ENCODE measurements around the gene CCDC91.

DNA sequence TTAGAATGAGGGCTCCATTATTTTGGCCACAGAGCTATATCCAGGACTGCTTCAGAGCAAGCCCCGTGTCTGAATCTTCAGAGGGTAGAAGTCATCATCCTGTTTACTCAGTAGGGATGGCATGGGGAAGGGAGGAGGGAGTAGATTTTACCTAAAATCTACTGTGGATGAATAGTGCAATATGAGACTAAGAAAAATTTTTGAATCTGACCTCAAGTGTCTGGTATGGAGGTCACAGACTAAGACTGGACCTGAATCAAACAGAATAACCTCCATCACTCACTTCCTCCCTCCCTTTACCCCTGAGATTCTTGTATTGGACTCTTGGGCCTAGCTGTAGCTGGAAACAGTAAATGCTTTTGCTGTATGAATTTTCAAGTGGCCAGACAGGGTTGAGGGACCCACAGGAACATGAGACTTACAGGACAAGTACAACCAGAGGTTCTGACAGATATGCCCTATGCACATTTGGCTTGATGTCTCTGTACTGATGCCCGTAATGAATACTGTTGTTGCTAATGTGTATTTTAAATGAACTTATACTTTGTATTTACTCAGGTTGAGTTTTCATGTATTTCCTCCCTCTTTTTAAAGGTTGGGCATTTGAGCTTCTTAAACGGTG, 78.5 kb downstream of the CCDC91 start:
- no peak for TF ChIP-seq TAF1 (IDR thresholded peaks at IDR 0.05; ENCODE audit: low read depth, low read length)
- no peak for TF ChIP-seq POLR2A (IDR thresholded peaks at IDR 0.05; ENCODE audit: low read depth, low read length)
- TF ChIP-seq POLR2AphosphoS5 (IDR thresholded peaks at IDR 0.05; ENCODE audit: low read depth, low read length) = no peak
- no peak for TF ChIP-seq POU2F2 (IDR thresholded peaks at IDR 0.05; ENCODE audit: low read depth, low read length)
- no peak for TF ChIP-seq SPI1 (IDR thresholded peaks at IDR 0.05; ENCODE audit: low read depth, low read length)
